ENCODE results near the gene RASL11B.
"Not testable (repeated sequence)": the region's sequence is repeated elsewhere in the genome, so short reads cannot be mapped to it uniquely, and the experiment has no call there.

Gene RASL11B, protein sequence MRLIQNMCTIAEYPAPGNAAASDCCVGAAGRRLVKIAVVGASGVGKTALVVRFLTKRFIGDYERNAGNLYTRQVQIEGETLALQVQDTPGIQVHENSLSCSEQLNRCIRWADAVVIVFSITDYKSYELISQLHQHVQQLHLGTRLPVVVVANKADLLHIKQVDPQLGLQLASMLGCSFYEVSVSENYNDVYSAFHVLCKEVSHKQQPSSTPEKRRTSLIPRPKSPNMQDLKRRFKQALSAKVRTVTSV

DNA sequence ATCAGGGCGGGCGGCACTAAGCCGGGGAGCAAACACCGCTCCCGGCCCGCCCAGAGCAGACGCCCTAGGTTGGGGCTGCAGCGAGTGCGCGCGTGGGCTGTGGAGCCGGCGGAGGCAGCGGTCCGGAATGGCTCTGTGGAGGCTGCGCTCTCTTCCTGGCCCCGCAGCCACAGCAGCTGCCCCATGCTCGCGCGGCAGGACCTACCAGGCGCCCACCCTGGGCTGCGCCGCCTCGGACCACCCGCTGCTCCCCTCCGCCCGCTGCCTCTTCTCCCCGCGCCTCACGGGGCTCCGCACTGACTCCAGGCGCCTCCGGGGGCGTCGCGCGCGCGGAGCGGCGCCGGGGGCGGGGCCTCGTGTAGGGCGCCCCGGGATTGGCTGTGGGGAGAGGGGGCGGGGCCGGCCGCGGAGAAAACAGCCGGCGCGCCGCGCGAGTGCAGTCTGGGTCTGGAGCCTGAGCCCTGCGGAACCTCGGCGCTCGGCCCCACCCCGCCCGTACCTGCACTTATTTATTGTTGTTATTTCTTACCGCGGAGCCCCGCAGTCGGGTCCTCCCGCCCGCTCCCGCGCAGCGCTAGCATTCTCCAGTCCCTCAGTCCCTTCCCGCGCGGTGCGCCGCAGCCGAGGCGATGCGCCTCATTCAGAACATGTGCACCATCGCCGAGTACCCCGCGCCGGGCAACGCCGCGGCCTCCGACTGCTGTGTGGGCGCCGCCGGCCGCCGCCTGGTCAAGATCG, at the start of gene RASL11B:
Gene RASL11B, plus strand, starts transcription at position 439 of the 738 bp plus-strand sequence. Its CDS starts 191 bp downstream, at position 630.
- H3K36me3 ChIP-seq (ENCODE audit: insufficient read depth, low read length) = peaks cover 26% of the 10 kb centered on the region
- no peaks in the 10 kb centered on the region; the same call in 1 of the 2 replicates for H3K9me3 ChIP-seq (ENCODE audit: control insufficient read depth, insufficient read depth, low read length)
- peak within 1 kb of the TSS; percentile 86 for H3K9ac ChIP-seq (ENCODE audit: low read depth, low read length)
- H3K4me1 ChIP-seq (ENCODE audit: insufficient read depth, low read length) = peaks cover 36% of the 10 kb centered on the region

DNA sequence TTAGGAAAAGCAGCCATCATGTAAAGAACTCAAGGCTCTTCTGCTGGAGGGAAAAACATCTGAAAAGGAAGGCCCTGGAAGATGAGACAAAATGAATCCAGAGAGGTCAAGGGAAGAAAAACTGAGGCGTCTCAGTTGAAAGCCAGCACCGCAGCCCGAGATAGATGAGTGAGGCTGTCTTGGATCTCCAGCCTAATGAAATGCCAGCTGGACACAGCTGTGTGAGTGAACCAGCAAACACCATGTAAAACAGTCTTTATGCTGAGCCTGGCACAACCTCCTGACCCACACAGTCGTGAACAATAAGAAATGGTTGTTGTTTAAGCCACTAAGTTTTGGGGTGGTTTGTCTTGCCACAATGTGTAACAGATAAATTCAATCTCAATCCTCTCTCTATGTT, 48.6 kb upstream of the RASL11B start:
- no peaks in the 10 kb centered on the region for H3K9me3 ChIP-seq (ENCODE audit: control insufficient read depth, insufficient read depth, low read length)
- no peak overlapping the region for H3K9ac ChIP-seq (ENCODE audit: low read depth, low read length)
- H3K36me3 ChIP-seq (ENCODE audit: insufficient read depth, low read length) = no peaks in the 10 kb centered on the region
- H3K4me1 ChIP-seq (ENCODE audit: insufficient read depth, low read length) = no peaks in the 10 kb centered on the region

DNA sequence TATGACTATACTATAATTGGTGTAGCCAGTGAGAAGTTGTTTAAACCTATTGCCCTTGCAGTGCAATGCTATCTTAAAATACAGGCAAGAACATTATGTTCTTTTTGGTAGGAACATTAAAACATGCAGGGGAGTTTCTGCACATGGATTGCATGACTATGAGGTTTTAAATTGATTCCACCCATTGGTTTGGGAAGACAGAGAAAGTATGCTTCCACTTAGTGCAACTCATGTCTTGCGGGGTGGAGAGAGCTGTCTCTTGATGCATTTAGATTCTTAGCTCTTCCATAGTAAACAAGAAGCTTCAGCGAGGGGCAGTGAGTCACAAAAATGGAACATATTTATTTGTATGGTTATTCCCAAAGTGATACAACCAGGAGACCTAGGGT, 39.5 kb upstream of the RASL11B start:
- Histone ChIP-seq H3K36me3 (ENCODE audit: insufficient read depth, low read length) (no peaks in the 10 kb centered on the region), H3K9ac (ENCODE audit: low read depth, low read length) (no peak overlapping the region), H3K9me3 (ENCODE audit: control insufficient read depth, insufficient read depth, low read length) (no peaks in the 10 kb centered on the region), H3K4me1 (ENCODE audit: insufficient read depth, low read length) (peaks cover 7% of the 10 kb centered on the region; the same call in 1 of the 2 replicates)

DNA sequence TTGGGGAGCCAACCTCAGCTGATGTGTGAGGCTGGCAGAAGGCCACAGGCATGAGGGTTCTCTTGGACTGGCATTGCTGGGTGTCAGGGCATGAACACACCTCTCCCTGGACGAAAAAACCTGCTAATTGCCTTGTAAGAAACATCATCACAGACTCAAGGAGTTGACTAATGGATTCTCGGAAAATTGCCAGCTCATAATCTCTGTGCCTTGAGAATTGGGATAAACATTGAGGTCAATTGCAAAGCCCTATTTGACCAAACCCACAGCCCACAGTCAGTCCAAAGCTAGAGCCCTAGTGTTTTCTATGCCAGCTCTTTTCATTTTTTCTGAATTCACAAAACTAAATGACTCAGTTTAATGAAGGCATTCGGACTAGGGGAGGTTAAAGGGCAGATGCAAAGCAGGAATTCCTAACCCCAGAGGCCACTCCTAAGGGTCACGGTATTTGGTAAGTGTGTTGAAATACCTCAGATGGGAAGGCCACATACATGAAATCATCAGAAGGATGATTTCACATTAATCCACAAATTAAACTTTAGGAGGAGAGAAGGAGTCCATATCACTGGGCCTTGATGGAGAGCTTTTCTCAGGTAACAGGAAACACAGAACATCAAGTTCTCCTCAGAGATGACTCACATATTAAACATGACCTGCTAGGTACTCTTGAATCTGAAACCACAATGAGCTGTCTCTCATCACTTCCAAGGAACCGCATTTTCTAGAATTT, 39.0 kb upstream of the RASL11B start:
- Histone ChIP-seq H3K9me3 (ENCODE audit: control insufficient read depth, insufficient read depth, low read length) (no peaks in the 10 kb centered on the region), H3K36me3 (ENCODE audit: insufficient read depth, low read length) (no peaks in the 10 kb centered on the region), H3K4me1 (ENCODE audit: insufficient read depth, low read length) (peaks cover 7% of the 10 kb centered on the region; the same call in 1 of the 2 replicates), H3K9ac (ENCODE audit: low read depth, low read length) (no peak overlapping the region)

DNA sequence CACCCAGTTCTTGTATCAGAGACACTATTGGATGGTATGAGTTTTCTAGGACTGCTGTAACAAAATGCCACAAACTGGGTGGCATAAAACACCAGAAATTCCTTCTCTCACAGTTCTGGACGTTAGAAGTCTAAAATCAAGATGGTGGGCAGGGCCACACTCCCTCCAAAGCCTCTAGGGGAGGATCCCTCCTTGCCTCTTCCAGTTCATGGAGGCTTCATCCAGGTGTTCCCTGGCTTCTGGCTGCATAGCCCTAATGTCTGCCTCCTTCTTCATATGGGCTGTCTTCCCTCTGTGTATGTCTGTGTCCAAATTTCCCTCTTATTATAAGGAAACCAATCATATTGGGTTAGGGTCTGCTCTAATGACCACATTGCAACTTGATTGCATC, 38.4 kb upstream of the RASL11B start:
- Histone ChIP-seq H3K36me3 (ENCODE audit: insufficient read depth, low read length) (no peaks in the 10 kb centered on the region), H3K9me3 (ENCODE audit: control insufficient read depth, insufficient read depth, low read length) (no peaks in the 10 kb centered on the region), H3K4me1 (ENCODE audit: insufficient read depth, low read length) (peaks cover 7% of the 10 kb centered on the region; the same call in 1 of the 2 replicates), H3K9ac (ENCODE audit: low read depth, low read length) (no peak overlapping the region)

DNA sequence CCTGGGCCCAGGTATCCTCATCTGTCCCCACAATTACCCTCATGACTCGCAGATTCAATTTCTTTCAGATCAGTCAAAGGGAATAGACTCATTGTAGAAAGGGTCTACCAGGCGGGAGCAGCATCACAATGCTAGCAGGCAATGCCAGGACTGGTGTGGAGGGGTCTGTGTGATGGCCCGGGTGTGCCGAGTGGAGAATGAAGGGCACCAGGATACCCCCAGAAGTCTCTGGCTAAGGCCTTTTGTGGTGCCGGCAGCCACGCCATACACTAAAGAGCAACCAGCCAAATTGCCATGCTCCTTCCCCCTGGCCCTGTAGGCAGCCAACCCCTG, 37.9 kb upstream of the RASL11B start:
- H3K4me1 ChIP-seq (ENCODE audit: insufficient read depth, low read length) = peaks cover 7% of the 10 kb centered on the region; the same call in 1 of the 2 replicates
- H3K36me3 ChIP-seq (ENCODE audit: insufficient read depth, low read length) = no peaks in the 10 kb centered on the region
- no peak overlapping the region for H3K9ac ChIP-seq (ENCODE audit: low read depth, low read length)
- no peaks in the 10 kb centered on the region for H3K9me3 ChIP-seq (ENCODE audit: control insufficient read depth, insufficient read depth, low read length)

DNA sequence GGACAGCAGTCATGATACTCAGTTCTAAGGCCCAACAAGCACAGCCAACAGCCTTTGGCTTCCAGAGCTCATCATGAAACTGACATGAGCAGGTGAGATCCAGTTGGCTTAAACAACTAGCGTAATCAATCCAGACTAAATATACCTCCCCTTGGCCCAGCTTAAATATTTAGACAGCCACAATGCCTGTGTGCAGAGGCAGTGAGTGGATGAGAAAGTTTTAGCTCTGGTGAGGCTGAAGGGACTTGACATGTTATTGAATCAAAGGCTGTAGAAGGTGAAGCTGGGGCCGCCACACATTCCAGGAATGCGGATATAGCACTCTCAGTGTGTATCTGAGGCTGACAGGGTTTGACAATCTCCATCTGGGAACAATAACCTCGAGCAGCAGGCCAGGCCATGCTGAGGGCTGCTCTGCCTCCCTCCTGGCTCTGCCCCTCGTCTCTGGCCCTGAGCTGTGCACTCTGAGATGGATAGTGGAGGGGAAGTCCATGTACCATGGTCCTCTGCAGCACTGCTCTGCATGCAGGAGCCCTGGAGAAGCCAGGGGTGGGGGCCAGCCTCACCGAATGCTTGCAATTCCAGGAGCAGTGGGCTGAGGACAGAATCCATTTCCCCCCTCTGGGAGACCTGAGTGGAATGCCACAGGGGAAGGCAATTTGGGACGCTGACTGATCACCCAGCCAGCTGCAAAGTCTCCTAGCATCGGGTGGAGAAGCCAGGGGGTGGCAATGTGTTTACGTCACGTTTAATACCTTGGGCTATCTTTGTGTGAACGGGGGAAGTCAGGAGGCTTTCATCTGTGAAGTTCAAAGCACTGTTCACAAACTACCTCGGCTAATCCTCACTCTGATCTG, 37.3 kb upstream of the RASL11B start:
- H3K4me1 ChIP-seq (ENCODE audit: insufficient read depth, low read length) = peaks cover 7% of the 10 kb centered on the region; the same call in 1 of the 2 replicates
- no peaks in the 10 kb centered on the region for H3K9me3 ChIP-seq (ENCODE audit: control insufficient read depth, insufficient read depth, low read length)
- no peak overlapping the region for H3K9ac ChIP-seq (ENCODE audit: low read depth, low read length)
- no peaks in the 10 kb centered on the region for H3K36me3 ChIP-seq (ENCODE audit: insufficient read depth, low read length)

DNA sequence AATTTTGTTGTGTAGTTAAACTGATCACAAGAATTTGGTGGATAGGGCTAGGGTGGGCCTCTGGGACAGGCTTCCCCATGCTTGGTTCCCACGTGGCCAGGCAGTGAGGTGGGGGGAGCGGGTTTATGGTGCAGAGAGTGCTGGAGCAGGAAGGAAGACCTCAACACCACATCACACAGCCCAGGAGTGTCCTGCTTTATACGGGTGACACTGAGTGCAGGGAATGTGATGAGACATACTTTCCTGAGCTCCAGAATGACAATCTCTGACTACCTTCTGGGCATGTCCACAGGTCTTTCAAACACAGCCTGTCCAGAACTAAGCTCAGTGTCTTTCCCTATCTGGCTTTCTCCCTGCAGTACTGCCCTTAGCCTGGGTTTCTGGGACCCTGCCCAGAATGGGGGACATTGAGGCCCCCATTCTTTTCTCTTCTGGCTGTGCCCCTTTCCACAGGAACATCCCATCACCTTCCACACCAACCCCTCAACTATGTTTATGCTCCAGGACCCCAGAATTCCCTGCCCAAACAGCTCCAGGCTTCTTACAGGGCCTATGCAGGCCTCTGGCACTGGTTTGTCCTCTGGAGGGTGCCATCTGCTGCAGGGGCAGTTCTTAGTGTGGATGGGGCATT, 36.5 kb upstream of the RASL11B start:
- Histone ChIP-seq H3K9ac (ENCODE audit: low read depth, low read length) (no peak overlapping the region), H3K4me1 (ENCODE audit: insufficient read depth, low read length) (peaks cover 7% of the 10 kb centered on the region; the same call in 1 of the 2 replicates), H3K9me3 (ENCODE audit: control insufficient read depth, insufficient read depth, low read length) (no peaks in the 10 kb centered on the region), H3K36me3 (ENCODE audit: insufficient read depth, low read length) (no peaks in the 10 kb centered on the region)

DNA sequence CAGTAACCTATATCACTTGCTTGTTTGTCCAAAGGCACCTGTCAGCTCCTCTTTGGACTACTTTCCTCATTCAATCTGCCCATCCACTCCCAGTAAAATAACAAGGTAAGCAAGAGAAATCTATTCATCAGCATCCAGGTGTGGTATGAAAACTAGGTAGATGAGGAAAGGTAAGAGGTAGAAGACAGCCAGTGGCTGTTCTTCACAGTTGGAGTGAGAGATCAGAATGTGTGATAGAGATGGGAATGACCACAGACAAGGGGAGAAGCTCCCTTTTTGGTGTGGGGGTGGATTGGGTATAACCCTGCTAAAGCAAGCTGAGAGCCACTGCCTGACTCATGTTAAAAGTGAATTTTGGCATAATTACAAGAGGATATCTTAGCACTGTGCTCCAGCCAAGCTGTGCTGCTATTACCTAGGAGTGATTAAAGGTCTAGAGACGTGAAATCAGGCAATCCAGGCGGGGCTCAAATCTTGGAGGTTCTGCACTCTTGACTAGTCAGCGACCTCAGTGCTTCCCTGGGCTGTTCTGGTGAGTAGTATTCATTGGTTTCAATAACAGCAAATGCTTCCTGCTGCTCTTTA, 28.1 kb upstream of the RASL11B start:
- Histone ChIP-seq H3K36me3 (ENCODE audit: insufficient read depth, low read length) (no peaks in the 10 kb centered on the region), H3K9ac (ENCODE audit: low read depth, low read length) (no peak overlapping the region), H3K9me3 (ENCODE audit: control insufficient read depth, insufficient read depth, low read length) (no peaks in the 10 kb centered on the region), H3K4me1 (ENCODE audit: insufficient read depth, low read length) (peaks cover 57% of the 10 kb centered on the region)

DNA sequence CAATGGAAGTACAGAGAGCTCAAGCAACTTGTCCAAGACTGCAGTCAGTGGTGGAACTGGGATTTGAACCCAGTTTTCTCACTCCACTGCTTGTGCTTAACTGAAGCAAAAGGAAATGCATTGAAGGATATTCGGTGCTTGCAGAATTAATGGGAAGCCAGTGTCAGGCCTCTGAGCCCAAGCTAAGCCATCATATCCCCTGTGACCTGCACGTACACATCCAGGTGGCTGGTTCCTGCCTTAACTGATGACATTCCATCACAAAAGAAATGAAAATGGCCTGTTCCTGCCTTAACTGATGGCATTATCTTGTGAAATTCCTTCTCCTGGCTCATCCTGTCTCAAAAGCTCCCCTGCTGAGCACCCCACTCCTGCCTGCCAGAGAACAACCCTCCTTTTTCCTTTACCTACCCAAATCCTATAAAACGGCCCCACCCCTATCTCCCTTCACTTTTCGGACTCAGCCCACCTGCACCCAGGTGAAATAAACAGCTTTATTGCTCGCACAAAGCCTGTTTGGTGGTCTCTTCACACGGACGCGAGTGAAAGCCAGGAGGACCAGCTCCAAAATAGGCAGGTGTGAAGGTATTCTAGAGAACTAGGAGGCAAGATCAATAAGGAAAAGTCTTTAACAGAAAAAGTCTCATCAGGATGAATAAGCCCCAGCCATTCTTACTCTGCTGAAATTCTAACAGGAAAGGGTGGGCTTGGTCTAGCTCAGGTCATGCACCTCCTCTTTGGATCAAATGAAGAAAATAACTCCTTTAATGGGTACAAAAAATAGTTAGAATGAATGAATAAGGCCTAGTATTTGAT, 27.3 kb upstream of the RASL11B start:
- Histone ChIP-seq H3K9ac (ENCODE audit: low read depth, low read length) (peak overlapping the region; percentile 9; the same call in 1 of the 2 replicates), H3K4me1 (ENCODE audit: insufficient read depth, low read length) (peaks cover 65% of the 10 kb centered on the region)
- H3K36me3 ChIP-seq (ENCODE audit: insufficient read depth, low read length); H3K9me3 ChIP-seq (ENCODE audit: control insufficient read depth, insufficient read depth, low read length): not testable (repeated sequence)

DNA sequence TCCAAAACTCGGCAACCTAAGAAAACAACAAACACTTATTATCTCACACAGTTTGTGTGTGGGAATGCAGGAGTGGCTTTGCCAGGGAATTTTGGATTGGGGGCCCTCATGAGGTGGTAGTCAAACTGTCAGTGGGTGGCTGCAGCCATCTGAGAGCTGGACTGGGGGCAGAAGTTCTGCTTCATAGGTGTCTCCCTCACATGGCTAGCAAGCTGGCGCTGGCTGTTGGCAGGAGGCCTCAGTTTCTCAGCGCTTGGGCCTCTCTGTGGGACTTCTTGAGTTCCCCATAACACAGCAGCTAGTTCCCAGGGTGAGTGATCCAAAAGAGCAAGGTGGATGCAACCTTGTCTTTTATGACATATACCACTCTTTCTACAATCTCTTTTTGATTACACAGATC, 26.0 kb upstream of the RASL11B start:
- no peaks in the 10 kb centered on the region for H3K36me3 ChIP-seq (ENCODE audit: insufficient read depth, low read length)
- H3K9me3 ChIP-seq (ENCODE audit: control insufficient read depth, insufficient read depth, low read length) = no peaks in the 10 kb centered on the region
- peaks cover 76% of the 10 kb centered on the region for H3K4me1 ChIP-seq (ENCODE audit: insufficient read depth, low read length)
- no peak overlapping the region for H3K9ac ChIP-seq (ENCODE audit: low read depth, low read length)

DNA sequence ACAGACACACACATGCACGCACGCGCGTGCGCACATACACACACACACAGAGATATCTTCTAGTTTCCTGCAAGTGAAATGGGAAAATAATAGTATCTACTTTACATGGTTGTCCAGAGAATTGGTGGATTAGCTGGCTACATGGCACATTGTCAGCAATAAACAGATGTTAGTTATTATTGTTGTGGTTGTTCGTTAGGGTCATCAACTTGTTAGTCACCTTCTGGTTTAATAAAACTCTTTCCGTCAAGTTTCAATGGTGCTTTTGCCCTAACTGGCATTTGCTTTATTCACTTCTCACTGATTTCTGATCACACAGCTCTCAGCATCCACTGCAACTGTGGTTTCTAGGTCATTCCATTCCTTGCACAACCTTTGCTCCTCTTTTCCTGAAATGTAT, 25.4 kb upstream of the RASL11B start:
- no peak overlapping the region for H3K9ac ChIP-seq (ENCODE audit: low read depth, low read length)
- peaks cover 82% of the 10 kb centered on the region for H3K4me1 ChIP-seq (ENCODE audit: insufficient read depth, low read length)
- no peaks in the 10 kb centered on the region for H3K36me3 ChIP-seq (ENCODE audit: insufficient read depth, low read length)
- H3K9me3 ChIP-seq (ENCODE audit: control insufficient read depth, insufficient read depth, low read length) = no peaks in the 10 kb centered on the region

Measured in ES-I3 (cell line).